ENCODE measurements around the gene GGACT.

The GGACT gene

DNA sequence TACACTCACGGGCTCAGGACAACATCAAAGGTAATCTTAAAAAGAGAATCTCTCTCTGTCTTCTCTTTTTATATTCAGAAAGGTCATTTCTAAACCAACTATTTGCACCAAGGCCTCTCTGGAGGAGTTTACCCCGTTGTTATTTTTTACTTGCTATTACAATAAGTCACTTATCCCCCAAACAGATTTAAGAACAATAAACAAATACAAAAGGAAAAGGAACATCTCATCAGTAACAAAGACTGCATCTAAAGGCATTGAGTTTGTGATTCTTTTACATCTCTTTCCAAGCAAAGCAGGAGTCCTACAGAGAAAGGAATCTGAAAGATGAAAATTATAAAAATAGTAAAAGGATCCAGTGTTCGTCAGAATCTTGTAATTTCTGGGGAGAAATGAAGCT is 75.4 kb downstream of the GGACT start:
- no peak overlapping the region for H3K4me3 ChIP-seq (ENCODE audit: low read depth, low read length)
- TF ChIP-seq, protein P1, sequence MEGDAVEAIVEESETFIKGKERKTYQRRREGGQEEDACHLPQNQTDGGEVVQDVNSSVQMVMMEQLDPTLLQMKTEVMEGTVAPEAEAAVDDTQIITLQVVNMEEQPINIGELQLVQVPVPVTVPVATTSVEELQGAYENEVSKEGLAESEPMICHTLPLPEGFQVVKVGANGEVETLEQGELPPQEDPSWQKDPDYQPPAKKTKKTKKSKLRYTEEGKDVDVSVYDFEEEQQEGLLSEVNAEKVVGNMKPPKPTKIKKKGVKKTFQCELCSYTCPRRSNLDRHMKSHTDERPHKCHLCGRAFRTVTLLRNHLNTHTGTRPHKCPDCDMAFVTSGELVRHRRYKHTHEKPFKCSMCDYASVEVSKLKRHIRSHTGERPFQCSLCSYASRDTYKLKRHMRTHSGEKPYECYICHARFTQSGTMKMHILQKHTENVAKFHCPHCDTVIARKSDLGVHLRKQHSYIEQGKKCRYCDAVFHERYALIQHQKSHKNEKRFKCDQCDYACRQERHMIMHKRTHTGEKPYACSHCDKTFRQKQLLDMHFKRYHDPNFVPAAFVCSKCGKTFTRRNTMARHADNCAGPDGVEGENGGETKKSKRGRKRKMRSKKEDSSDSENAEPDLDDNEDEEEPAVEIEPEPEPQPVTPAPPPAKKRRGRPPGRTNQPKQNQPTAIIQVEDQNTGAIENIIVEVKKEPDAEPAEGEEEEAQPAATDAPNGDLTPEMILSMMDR (IDR thresholded peaks at IDR 0.05; ENCODE audit: low read depth, low read length), result no peak
- H3K4me1 ChIP-seq, result no peaks in the 10 kb centered on the region
- H3K27me3 ChIP-seq, result no peaks in the 10 kb centered on the region
- DNase-seq, result no peak
- H3K36me3 ChIP-seq, result no peaks in the 10 kb centered on the region
- no peaks in the 10 kb centered on the region for H3K9me3 ChIP-seq

DNA sequence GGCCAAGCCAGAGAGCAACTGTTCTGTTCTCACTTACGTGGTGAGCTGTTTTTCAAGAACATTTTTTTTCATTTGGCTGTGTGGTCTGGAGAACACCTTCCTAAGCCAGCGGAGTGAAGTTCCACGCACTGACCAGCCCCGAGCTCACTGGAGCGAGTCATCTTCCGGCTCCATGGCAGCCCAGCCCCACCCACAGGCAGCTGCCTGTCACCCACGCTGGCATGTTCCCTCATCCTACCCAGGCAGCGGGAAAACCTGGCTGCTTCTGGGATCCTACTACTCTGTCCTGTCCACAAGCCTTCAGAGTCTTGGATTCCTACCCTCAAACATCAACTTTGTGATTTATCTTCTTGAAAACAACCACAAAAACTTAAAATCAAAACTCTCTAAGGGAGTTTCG is 76.2 kb downstream of the GGACT start:
- H3K9me3 ChIP-seq, result no peaks in the 10 kb centered on the region
- no peaks in the 10 kb centered on the region for H3K36me3 ChIP-seq
- no peak for DNase-seq
- TF ChIP-seq, protein P1 (IDR thresholded peaks at IDR 0.05; ENCODE audit: low read depth, low read length), result no peak
- no peaks in the 10 kb centered on the region for H3K4me1 ChIP-seq
- H3K27me3 ChIP-seq, result no peaks in the 10 kb centered on the region
- no peak overlapping the region for H3K4me3 ChIP-seq (ENCODE audit: low read depth, low read length)

DNA sequence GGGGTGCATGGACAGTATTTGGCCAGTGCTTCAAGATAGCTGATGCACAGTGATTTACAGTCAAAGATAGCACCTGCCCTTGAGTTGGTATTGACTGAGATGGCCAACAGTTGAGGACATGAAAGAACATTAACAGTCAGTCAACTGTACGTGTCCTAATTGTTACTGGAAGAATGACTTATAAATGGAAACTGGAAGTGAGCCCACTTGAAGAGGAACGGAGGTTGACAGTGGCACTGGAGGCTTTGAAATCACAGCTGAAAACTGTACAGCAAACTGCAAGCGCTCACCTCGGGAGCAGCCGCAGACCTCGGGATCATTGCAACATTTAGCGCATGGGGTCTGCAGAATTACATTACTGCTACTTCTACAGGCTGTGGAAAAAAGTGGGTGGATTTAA is 77.1 kb downstream of the GGACT start:
- DNase-seq, result no peak
- no peaks in the 10 kb centered on the region for H3K9me3 ChIP-seq
- TF ChIP-seq, protein P1 (IDR thresholded peaks at IDR 0.05; ENCODE audit: low read depth, low read length), result no peak
- H3K4me1 ChIP-seq, result no peaks in the 10 kb centered on the region
- no peaks in the 10 kb centered on the region for H3K27me3 ChIP-seq
- H3K4me3 ChIP-seq (ENCODE audit: low read depth, low read length), result no peak overlapping the region
- H3K36me3 ChIP-seq, result no peaks in the 10 kb centered on the region

DNA sequence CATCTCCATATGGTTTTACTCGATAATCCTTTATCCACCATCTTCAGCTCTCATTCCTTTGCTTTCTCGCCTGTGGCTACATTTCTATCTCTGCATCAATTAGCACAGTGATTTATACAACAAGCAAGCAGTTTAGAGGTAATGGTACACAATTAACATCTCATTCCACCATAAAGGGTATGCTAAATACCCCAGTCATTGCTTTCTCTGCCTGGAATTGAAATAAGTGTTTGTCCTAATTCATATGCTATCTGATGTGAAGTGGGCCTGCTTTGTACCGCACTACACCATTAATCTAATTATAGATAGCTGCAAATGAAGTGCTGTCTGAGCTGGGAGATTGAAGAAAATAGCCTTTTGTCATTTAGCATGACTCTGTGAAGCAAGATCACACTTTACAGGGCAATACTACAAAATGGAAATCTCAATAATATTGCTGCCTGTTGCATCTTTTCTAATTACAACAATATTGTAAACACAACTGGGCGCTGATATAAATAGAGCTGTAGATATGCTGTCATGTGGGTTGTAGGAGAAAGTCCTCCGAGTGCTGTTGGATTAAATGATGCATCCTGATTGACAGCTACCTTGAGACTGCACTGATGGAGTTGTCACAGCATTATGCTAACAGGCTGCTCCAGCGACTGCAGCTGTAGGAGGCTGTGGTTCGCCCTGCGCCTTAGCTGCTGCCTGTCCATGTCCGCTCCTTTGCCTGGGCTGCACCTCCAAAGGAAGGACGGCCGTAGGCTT is 78.2 kb downstream of the GGACT start:
- no peaks in the 10 kb centered on the region for H3K9me3 ChIP-seq
- no peaks in the 10 kb centered on the region for H3K27me3 ChIP-seq
- H3K4me3 ChIP-seq (ENCODE audit: low read depth, low read length), result no peak overlapping the region
- TF ChIP-seq, protein P1 (IDR thresholded peaks at IDR 0.05; ENCODE audit: low read depth, low read length), result no peak
- H3K36me3 ChIP-seq, result no peaks in the 10 kb centered on the region
- no peak for DNase-seq
- H3K4me1 ChIP-seq, result no peaks in the 10 kb centered on the region

DNA sequence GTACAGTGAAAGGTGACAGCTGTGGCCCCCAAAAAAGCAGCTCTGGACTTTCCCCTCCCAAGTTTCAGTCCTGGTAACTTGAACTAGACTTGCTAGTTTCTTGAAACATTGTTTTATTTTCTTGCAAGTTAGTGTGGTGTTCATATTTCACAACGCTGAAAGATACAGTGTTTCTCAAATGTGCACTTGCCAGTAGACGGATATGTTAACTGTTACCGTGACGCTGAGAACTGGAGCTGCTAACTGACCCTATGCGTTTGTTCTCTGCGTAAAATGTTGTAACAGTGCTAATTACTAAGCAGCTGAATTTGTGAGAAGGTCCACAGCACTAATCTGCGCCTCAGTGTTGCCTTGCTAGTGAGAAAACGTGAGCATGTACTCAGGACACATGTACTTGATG is 79.6 kb downstream of the GGACT start:
- no peak for DNase-seq
- TF ChIP-seq, protein P1 (IDR thresholded peaks at IDR 0.05; ENCODE audit: low read depth, low read length), result no peak
- H3K4me1 ChIP-seq, result no peaks in the 10 kb centered on the region
- H3K9me3 ChIP-seq, result no peaks in the 10 kb centered on the region
- H3K4me3 ChIP-seq (ENCODE audit: low read depth, low read length), result no peak overlapping the region
- H3K36me3 ChIP-seq, result no peaks in the 10 kb centered on the region
- no peaks in the 10 kb centered on the region for H3K27me3 ChIP-seq

DNA sequence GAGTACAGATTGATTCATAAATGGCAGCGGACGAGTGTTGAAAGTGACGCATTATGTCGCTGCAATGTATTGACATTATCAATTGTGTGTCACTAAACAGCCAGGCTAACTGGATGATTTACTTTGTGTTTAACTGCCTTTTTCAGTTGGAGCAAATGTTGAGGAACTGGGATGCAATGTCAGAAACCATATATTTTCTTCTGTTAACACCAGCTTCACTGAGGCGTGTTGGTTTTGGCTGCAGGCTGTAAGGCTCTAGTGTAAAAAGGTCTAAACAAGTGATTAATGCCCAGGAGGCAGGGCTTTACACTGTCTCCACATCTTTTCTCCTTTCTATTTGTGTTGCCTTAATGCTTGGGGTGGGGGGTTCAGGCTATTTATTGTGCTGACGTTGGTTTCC is 80.1 kb downstream of the GGACT start:
- Histone ChIP-seq H3K9me3 (no peaks in the 10 kb centered on the region), H3K4me3 (ENCODE audit: low read depth, low read length) (no peak overlapping the region), H3K36me3 (no peaks in the 10 kb centered on the region), H3K27me3 (no peaks in the 10 kb centered on the region), H3K4me1 (no peaks in the 10 kb centered on the region)
- DNase-seq, result no peak
- TF ChIP-seq, protein P1 (IDR thresholded peaks at IDR 0.05; ENCODE audit: low read depth, low read length), result no peak
